ENCODE results near the gene SPATA2L. TPM values are rescaled to one million over a fixed set of nuclear protein-coding genes. Genes with fewer than 3 reads are reported as not detected.

The SPATA2L gene
- total and polyA plus RNA-seq, 2 of the 8 experiments (the other 6 are each of a cell fraction or from before 2014, with no cell fraction given), result 9.3 to 12.5 TPM

DNA sequence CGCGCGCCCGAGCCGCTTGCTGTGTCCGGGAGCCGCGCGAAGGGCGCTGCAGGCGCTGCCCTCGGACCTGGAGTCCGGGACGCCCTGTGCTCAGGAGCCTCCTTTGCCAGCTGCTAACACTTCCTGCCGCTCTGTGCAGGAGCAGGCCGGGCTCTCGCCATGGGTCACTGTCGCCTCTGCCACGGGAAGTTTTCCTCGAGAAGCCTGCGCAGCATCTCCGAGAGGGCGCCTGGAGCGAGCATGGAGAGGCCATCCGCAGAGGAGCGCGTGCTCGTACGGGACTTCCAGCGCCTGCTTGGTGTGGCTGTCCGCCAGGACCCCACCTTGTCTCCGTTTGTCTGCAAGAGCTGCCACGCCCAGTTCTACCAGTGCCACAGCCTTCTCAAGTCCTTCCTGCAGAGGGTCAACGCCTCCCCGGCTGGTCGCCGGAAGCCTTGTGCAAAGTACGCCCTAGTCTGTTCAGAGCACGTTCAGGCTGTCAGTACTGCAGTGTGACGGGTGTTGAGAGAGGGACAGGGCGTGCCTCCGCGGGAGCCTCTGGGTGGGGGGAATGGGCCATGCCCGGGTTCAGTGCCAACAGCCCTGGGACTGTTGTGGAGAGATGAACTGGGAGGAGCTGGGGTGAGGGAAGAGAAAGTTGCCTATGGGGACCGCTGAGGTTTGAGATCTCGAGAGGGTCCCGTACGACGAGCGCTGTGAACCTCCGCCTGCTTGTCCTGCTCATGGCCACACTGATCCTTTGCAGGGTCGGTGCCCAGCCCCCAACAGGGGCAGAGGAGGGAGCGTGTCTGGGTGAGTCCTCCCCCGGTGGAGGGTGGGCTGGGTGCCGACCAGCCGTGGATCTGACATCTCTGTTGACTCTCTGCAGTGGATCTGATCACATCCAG lies 21.1 kb upstream of the SPATA2L start (continued):
- TF ChIP-seq, protein P1, sequence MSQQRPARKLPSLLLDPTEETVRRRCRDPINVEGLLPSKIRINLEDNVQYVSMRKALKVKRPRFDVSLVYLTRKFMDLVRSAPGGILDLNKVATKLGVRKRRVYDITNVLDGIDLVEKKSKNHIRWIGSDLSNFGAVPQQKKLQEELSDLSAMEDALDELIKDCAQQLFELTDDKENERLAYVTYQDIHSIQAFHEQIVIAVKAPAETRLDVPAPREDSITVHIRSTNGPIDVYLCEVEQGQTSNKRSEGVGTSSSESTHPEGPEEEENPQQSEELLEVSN (IDR thresholded peaks at IDR 0.05), result 0 out of 2 replicates have a peak, but pooled peaks have one; percentile 8
- no peak for TF ChIP-seq TBP (IDR thresholded peaks at IDR 0.05; ENCODE audit: low read depth, low read length)
- no peak for TF ChIP-seq EP300 (IDR thresholded peaks at IDR 0.05; ENCODE audit: borderline replicate concordance in 1 of 2, low read depth in 2 of 2, low read length in 2 of 2)
- no peak for TF ChIP-seq KDM1A (IDR thresholded peaks at IDR 0.05; ENCODE audit: borderline replicate concordance, low read length)
- TF ChIP-seq TEAD4 (IDR thresholded peaks at IDR 0.05; ENCODE audit: low read depth, low read length), result no peak
- TF ChIP-seq, protein P2, sequence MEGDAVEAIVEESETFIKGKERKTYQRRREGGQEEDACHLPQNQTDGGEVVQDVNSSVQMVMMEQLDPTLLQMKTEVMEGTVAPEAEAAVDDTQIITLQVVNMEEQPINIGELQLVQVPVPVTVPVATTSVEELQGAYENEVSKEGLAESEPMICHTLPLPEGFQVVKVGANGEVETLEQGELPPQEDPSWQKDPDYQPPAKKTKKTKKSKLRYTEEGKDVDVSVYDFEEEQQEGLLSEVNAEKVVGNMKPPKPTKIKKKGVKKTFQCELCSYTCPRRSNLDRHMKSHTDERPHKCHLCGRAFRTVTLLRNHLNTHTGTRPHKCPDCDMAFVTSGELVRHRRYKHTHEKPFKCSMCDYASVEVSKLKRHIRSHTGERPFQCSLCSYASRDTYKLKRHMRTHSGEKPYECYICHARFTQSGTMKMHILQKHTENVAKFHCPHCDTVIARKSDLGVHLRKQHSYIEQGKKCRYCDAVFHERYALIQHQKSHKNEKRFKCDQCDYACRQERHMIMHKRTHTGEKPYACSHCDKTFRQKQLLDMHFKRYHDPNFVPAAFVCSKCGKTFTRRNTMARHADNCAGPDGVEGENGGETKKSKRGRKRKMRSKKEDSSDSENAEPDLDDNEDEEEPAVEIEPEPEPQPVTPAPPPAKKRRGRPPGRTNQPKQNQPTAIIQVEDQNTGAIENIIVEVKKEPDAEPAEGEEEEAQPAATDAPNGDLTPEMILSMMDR (IDR thresholded peaks at IDR 0.05; ENCODE audit: control extremely low read depth in 1 of 3, insufficient read depth in 1 of 3, low read depth in 1 of 3, low read length in 3 of 3), result no peak
- no peak for TF ChIP-seq GABPA (IDR thresholded peaks at IDR 0.05; ENCODE audit: borderline replicate concordance, insufficient read depth, low read length)
- no peak for TF ChIP-seq SAP30 (IDR thresholded peaks at IDR 0.05; ENCODE audit: insufficient read depth, insufficient replicate concordance, low read length)
- TF ChIP-seq SIN3A (conservative IDR thresholded peaks at IDR 0.05 in 1 of 2, IDR thresholded peaks at IDR 0.05 in 1 of 2; ENCODE audit: low read depth in 1 of 2, low read length in 2 of 2), result 0 out of 4 replicates have a peak, but pooled peaks of 1 of the 2 experiments have one; percentile 39
- TF ChIP-seq CBX5 (IDR thresholded peaks at IDR 0.05; ENCODE audit: low read depth, low read length), result no peak
- TF ChIP-seq SUZ12 (IDR thresholded peaks at IDR 0.05; ENCODE audit: low read length), result peak; percentile 19; the same call in 1 of the 2 replicates
- TF ChIP-seq BACH1 (IDR thresholded peaks at IDR 0.05; ENCODE audit: low read length), result no peak
- no peak for TF ChIP-seq SP2 (IDR thresholded peaks at IDR 0.05; ENCODE audit: low read length)
- TF ChIP-seq JUN (IDR thresholded peaks at IDR 0.05; ENCODE audit: low read depth, low read length), result no peak
- no peak for TF ChIP-seq YY1 (IDR thresholded peaks at IDR 0.05; ENCODE audit: low read depth, low read length)
- no peak for TF ChIP-seq SIX5 (IDR thresholded peaks at IDR 0.05; ENCODE audit: low read depth, low read length)

Measured in H1 (cell line).